Spleen (tissue), 11 donors: ENCODE results near the gene NFU1. TPM values are rescaled to one million over a fixed set of nuclear protein-coding genes. Genes with fewer than 3 reads are reported as not detected.

Experiments
- DNase-seq: peaks from one replicate; pipeline ENCODE4 v3.0.0-alpha.2; 2020
- H3K27ac ChIP-seq, 8 donors: fragments of 200-600 bp; sonication (generic) in 7 of 8; 1 replicate in 4 of 8; 2 replicates in 4 of 8; pipeline versions ENCODE4 v1.5.0 to v1.8.0; 2016 to 2021; ENCODE audit warnings: inconsistent platforms in 4 of 8, mild to moderate bottlenecking in 4 of 8, moderate library complexity in 1 of 8
- H3K27me3 ChIP-seq, 7 donors: fragments of 200-600 bp; sonication (generic) in 6 of 7; replicated peaks in 1 of 7; 1 replicate in 4 of 7; 2 replicates in 3 of 7; pipeline versions ENCODE4 v1.5.0 to v1.8.0; 2016 to 2021; ENCODE audit warnings: inconsistent platforms in 3 of 7, mild to moderate bottlenecking in 1 of 7
- H3K36me3 ChIP-seq, 6 donors: fragments of 200-600 bp; sonication (generic) in 5 of 6; 1 replicate in 4 of 6; 2 replicates in 2 of 6; pipeline versions ENCODE4 v1.5.0 to v1.8.0; 2016 to 2021; ENCODE audit warnings: inconsistent platforms in 2 of 6
- H3K4me1 ChIP-seq, 6 donors: fragments of 200-600 bp; sonication (generic) in 5 of 6; 1 replicate in 3 of 6; 2 replicates in 3 of 6; pipeline versions ENCODE4 v1.5.0 to v1.8.0; 2016 to 2021; ENCODE audit warnings: inconsistent platforms in 3 of 6
- H3K4me3 ChIP-seq, 8 donors: fragments of 200-600 bp; sonication (generic) in 7 of 8; 1 replicate in 4 of 8; 2 replicates in 4 of 8; pipeline versions ENCODE4 v1.5.0 to v1.8.0; 2016 to 2021; ENCODE audit warnings: inconsistent platforms in 4 of 8, mild to moderate bottlenecking in 4 of 8, moderate library complexity in 2 of 8
- H3K9me3 ChIP-seq, 8 donors: fragments of 200-600 bp; sonication (generic) in 7 of 8; 1 replicate in 4 of 8; 2 replicates in 4 of 8; pipeline versions ENCODE4 v1.5.0 to v1.8.0; 2016 to 2021; ENCODE audit warnings: inconsistent platforms in 4 of 8
- CTCF ChIP-seq, 11 experiments: fragments of 200-600 bp in 7 of 11; fragments of 450-650 bp in 4 of 11; sonication (generic) in 4 of 11; IDR thresholded peaks in 8 of 11; conservative IDR thresholded peaks in 3 of 11; 1 replicate in 7 of 11; 2 replicates in 4 of 11; pipeline versions ENCODE4 v1.4.0 to v1.8.0; 2016 to 2021; ENCODE audit warnings: antibody characterized with exemption in 11 of 11, inconsistent platforms in 4 of 11, mild to moderate bottlenecking in 1 of 11
- POLR2A ChIP-seq, 3 donors: fragments of 450-650 bp; IDR thresholded peaks; one replicate each; pipeline ENCODE4 v1.5.1; 2017; ENCODE audit warnings: antibody characterized with exemption in 3 of 3, mild to moderate bottlenecking in 1 of 3
- POLR2AphosphoS5 ChIP-seq, 3 donors: sonication (generic); formaldehyde crosslinking; IDR thresholded peaks; one replicate each; pipeline ENCODE4 v1.5.1; 2017; ENCODE audit warnings: antibody characterized with exemption in 3 of 3
- WGBS, 5 donors: extraction: QIAGEN DNeasy Blood & Tissue Kit in 3 of 5; methylation state at CpG; one replicate each; pipeline versions ENCODE4 v1.1.5 to v1.1.7; 2013 to 2018; 5-methylcytosine and 5-hydroxymethylcytosine counted together
- intact Hi-C: fragments of 100-400 bp; cut with DNase I; formaldehyde crosslinking; loops from one replicate; pipeline ENCODE4 v1.15.0; 2023; ENCODE audit warnings: low total_unique reads
- polyA plus RNA-seq, 3 donors: library from polyadenylated mRNA; stranded (reverse); fragments of 200-250 nt; gene quantifications; one replicate each; pipeline ENCODE4 v1.2.1, GENCODE V29; 2013
- total RNA-seq, 7 donors: library from RNA; depleted of rRNA in 3 of 7; stranded (reverse); fragments of >200 nt in 3 of 7; fragmentation: NEBNext Ultra II Directional in 4 of 7; extraction: Animal tissue kit (Norgen Biotek cat#: 25700) in 4 of 7; gene quantifications; one replicate each; pipeline versions ENCODE4 v1.1.0 to v1.2.1, GENCODE V29; 2016 to 2021
- donor health status: healthy with polysubstance abuse.
- donor health status: DM: no; HTN: no; CAD: no; lungs with moderate emphysema.
- donor health status: DM: no; HTN: no; CAD: no.
- donor health status: Bipolar disorder and iron deficiency.
- donor health status: healthy.
- donor health status: DM: no; HTN: no; CAD: no.
- donor health status: DM: yes; HTN: yes; CAD: no.

NFU1 gene
- total and polyA plus RNA-seq, 10 donors: 24.8 to 53.0 (median 33.2) TPM

GRCh38 chr2:69469784-69470183 lies 32.5 kb upstream of the NFU1 start:
- no peaks in the 10 kb centered on the region for H3K9me3 ChIP-seq
- no peak for DNase-seq
- H3K4me1 ChIP-seq: no peaks in the 10 kb centered on the region
- TF ChIP-seq POLR2A (IDR thresholded peaks at IDR 0.05) (no peak), POLR2AphosphoS5 (IDR thresholded peaks at IDR 0.05) (no peak), CTCF (IDR thresholded peaks at IDR 0.05 in 8 of 11, conservative IDR thresholded peaks at IDR 0.05 in 3 of 11) (no peak)
- peaks cover 2 to 32% (median 16%) of the 10 kb centered on the region in 6 donors for H3K36me3 ChIP-seq
- WGBS, 5 donors: 76 to 93% (median 88%) methylated on average over 1 of the region's 1 CpG
- H3K27ac ChIP-seq: no peak overlapping the region
- intact Hi-C loops: no loop called here
- H3K27me3 ChIP-seq: no peaks in the 10 kb centered on the region
- H3K4me3 ChIP-seq: no peak overlapping the region

- no peak for DNase-seq
- 88 to 93% (median 89%) methylated on average over 3 of the region's 3 CpGs for WGBS, 5 donors
- intact Hi-C loops: no loop called here
- H3K36me3 ChIP-seq: peaks cover 2 to 36% (median 16%) of the 10 kb centered on the region in 6 donors
- no peaks in the 10 kb centered on the region for H3K9me3 ChIP-seq
- H3K4me3 ChIP-seq: no peak overlapping the region
- no peaks in the 10 kb centered on the region for H3K27me3 ChIP-seq
- TF ChIP-seq POLR2A (IDR thresholded peaks at IDR 0.05) (no peak), POLR2AphosphoS5 (IDR thresholded peaks at IDR 0.05) (no peak), CTCF (IDR thresholded peaks at IDR 0.05 in 8 of 11, conservative IDR thresholded peaks at IDR 0.05 in 3 of 11) (no peak)
- H3K4me1 ChIP-seq: no peaks in the 10 kb centered on the region
- H3K27ac ChIP-seq: peak overlapping the region in 2 of 8 donors; percentile 11 to 47
Observed at GRCh38 chr2:69469375-69469774, 32.1 kb upstream of the NFU1 start.

- Histone ChIP-seq H3K4me3 (no peak overlapping the region), H3K9me3 (no peaks in the 10 kb centered on the region), H3K27ac (no peak overlapping the region), H3K27me3 (no peaks in the 10 kb centered on the region), H3K4me1 (no peaks in the 10 kb centered on the region), H3K36me3 (peaks cover 2 to 42% (median 16%) of the 10 kb centered on the region in 6 donors)
- no peak for DNase-seq
- intact Hi-C loops: no loop called here
- TF ChIP-seq CTCF (IDR thresholded peaks at IDR 0.05 in 8 of 11, conservative IDR thresholded peaks at IDR 0.05 in 3 of 11) (no peak), POLR2A (IDR thresholded peaks at IDR 0.05) (no peak), POLR2AphosphoS5 (IDR thresholded peaks at IDR 0.05) (no peak)
- 91 to 96% (median 94%) methylated on average over 8 of the region's 8 CpGs for WGBS, 5 donors
Observed at GRCh38 chr2:69466728-69467127, 29.5 kb upstream of the NFU1 start.

- DNase-seq: no peak
- no peaks in the 10 kb centered on the region for H3K9me3 ChIP-seq
- H3K4me3 ChIP-seq: no peak overlapping the region
- no peaks in the 10 kb centered on the region for H3K4me1 ChIP-seq
- WGBS, 5 donors: 93 to 97% (median 95%) methylated on average over 13 to 14 of the region's 14 CpGs
- intact Hi-C loops: no loop called here
- H3K27ac ChIP-seq: no peak overlapping the region
- TF ChIP-seq POLR2A (IDR thresholded peaks at IDR 0.05) (no peak), CTCF (IDR thresholded peaks at IDR 0.05 in 8 of 11, conservative IDR thresholded peaks at IDR 0.05 in 3 of 11) (no peak), POLR2AphosphoS5 (IDR thresholded peaks at IDR 0.05) (no peak)
- H3K27me3 ChIP-seq: no peaks in the 10 kb centered on the region
- H3K36me3 ChIP-seq: peaks cover 2 to 51% (median 16%) of the 10 kb centered on the region in 6 donors
Observed at GRCh38 chr2:69465513-69466456, 28.6 kb upstream of the NFU1 start.
